HepG2 (cell line): ENCODE data around the gene GNMT. TPM values are rescaled to one million over a fixed set of nuclear protein-coding genes. Genes with fewer than 3 reads are reported as not detected.

Source experiments
- DMAP1 ChIP-seq: IDR thresholded peaks from 2 replicates; pipeline ENCODE4 v1.6.1; 2016
- ETV6 ChIP-seq: sonication (generic); formaldehyde crosslinking; conservative IDR thresholded peaks from 2 replicates; pipeline ENCODE4 v1.4.0; 2020; ENCODE audit warnings: missing genetic modification reagents
- GATAD1 ChIP-seq: IDR thresholded peaks from 2 replicates; pipeline ENCODE4 v1.6.1; 2016; ENCODE audit warnings: missing genetic modification reagents, missing compliant biosample characterization
- KAT2B ChIP-seq: fragments of 150-350 bp; IDR thresholded peaks from 2 replicates; pipeline ENCODE4 v1.6.1; 2014; ENCODE audit warnings: low read depth, low read length, borderline replicate concordance
- LCORL ChIP-seq, 2 experiments: fragments of 450-650 bp in 1 of 2; sonication (generic) in 1 of 2; formaldehyde crosslinking in 1 of 2; IDR thresholded peaks; 2 replicates each; pipeline versions ENCODE4 v1.5.0 to v1.6.1; 2017 to 2020; ENCODE audit warnings: antibody characterized with exemption in 1 of 2, missing genetic modification reagents in 1 of 2
- MEIS1 ChIP-seq: sonication (generic); formaldehyde crosslinking; IDR thresholded peaks from 2 replicates; pipeline ENCODE4 v1.9.0; 2021; ENCODE audit warnings: mild to moderate bottlenecking, missing genetic modification reagents, moderate library complexity, borderline replicate concordance
- MIXL1 ChIP-seq: IDR thresholded peaks from 2 replicates; pipeline ENCODE4 v1.6.1; 2016
- NFE2 ChIP-seq: sonication (generic); formaldehyde crosslinking; IDR thresholded peaks from 2 replicates; pipeline ENCODE4 v1.4.0; 2020; ENCODE audit warnings: missing genetic modification reagents
- NR2F1 ChIP-seq, 2 experiments: fragments of 450-650 bp in 1 of 2; formaldehyde crosslinking in 1 of 2; IDR thresholded peaks; 2 replicates each; pipeline versions ENCODE4 v1.5.0 to v1.6.1; 2016 to 2020; ENCODE audit warnings: mild to moderate bottlenecking in 1 of 2, missing compliant biosample characterization in 1 of 2, missing genetic modification reagents in 1 of 2, moderate library complexity in 1 of 2
- POLR2A ChIP-seq, 2 experiments: IDR thresholded peaks; 2 replicates each; pipeline ENCODE4 v1.6.1; 2011; ENCODE audit warnings: low read depth in 2 of 2, low read length in 2 of 2, mild to moderate bottlenecking in 1 of 2, moderate library complexity in 1 of 2; ENCODE audit not compliant: insufficient read depth in 1 of 2
- RARA ChIP-seq: IDR thresholded peaks from 2 replicates; pipeline ENCODE4 v1.6.1; 2016; ENCODE audit warnings: missing genetic modification reagents, missing compliant biosample characterization
- ZBTB3 ChIP-seq: sonication (generic); formaldehyde crosslinking; IDR thresholded peaks from 2 replicates; pipeline ENCODE4 v1.4.0; 2020; ENCODE audit warnings: low read depth, mild to moderate bottlenecking, moderate library complexity, missing genetic modification reagents, borderline replicate concordance
- ZNF34 ChIP-seq: sonication (generic); formaldehyde crosslinking; IDR thresholded peaks from 2 replicates; pipeline ENCODE4 v1.4.0; 2020; ENCODE audit warnings: mild to moderate bottlenecking, missing genetic modification reagents, borderline replicate concordance
- ZNF350 ChIP-seq: sonication (generic); formaldehyde crosslinking; IDR thresholded peaks from 2 replicates; pipeline ENCODE4 v1.4.0; 2020; ENCODE audit warnings: mild to moderate bottlenecking, low read depth, missing genetic modification reagents, borderline replicate concordance
- ZNF775 ChIP-seq: sonication (generic); formaldehyde crosslinking; IDR thresholded peaks from 2 replicates; pipeline ENCODE4 v1.4.0; 2020; ENCODE audit warnings: missing genetic modification reagents, mild to moderate bottlenecking, moderate library complexity, borderline replicate concordance
- ZNF879 ChIP-seq: sonication (generic); formaldehyde crosslinking; IDR thresholded peaks from 2 replicates; pipeline ENCODE4 v1.8.1; 2023; ENCODE audit warnings: missing genetic modification reagents
- polyA plus RNA-seq, 8 experiments: library from polyadenylated mRNA; depleted of rRNA in 3 of 8; stranded (reverse) in 7 of 8; unstranded in 1 of 8; fragments of >200 nt; fragmentation: Illumina TruSeq in 4 of 8; extraction: Trizol in 4 of 8; gene quantifications; 2 replicates each; pipeline versions ENCODE4 v1.2.1 to v1.2.3, GENCODE V29; 2011 to 2016; ENCODE audit warnings: low read depth in 4 of 8, missing spikeins in 1 of 8, mixed read lengths in 1 of 8; ENCODE audit not compliant: insufficient read depth in 1 of 8
- total RNA-seq, 5 experiments: library from RNA; depleted of rRNA; stranded (reverse); fragments of >200 nt; fragmentation: Illumina TruSeq; extraction: Trizol; gene quantifications; 2 replicates each; pipeline ENCODE4 v1.2.3, GENCODE V29; 2016; ENCODE audit warnings: low read depth in 1 of 5
- TF ChIP-seq, protein P1 (sequence below): sonication (generic); formaldehyde crosslinking; IDR thresholded peaks from 2 replicates; pipeline ENCODE4 v1.8.0; 2022; ENCODE audit warnings: mild to moderate bottlenecking, missing genetic modification reagents, moderate library complexity
- TF ChIP-seq, protein P2 (sequence below): IDR thresholded peaks from 2 replicates; pipeline ENCODE4 v1.6.1; 2012; ENCODE audit warnings: low read depth, low read length, improper control_type of control experiment
- TF ChIP-seq, protein P3 (sequence below): sonication (generic); formaldehyde crosslinking; IDR thresholded peaks from 2 replicates; pipeline ENCODE4 v1.8.0; 2022; ENCODE audit warnings: mild to moderate bottlenecking, missing genetic modification reagents
- TF ChIP-seq, protein P4 (sequence below): sonication (generic); formaldehyde crosslinking; IDR thresholded peaks from 2 replicates; pipeline ENCODE4 v1.4.0; 2020; ENCODE audit warnings: missing genetic modification reagents
- TF ChIP-seq, protein P5 (sequence below): sonication (generic); formaldehyde crosslinking; IDR thresholded peaks from 2 replicates; pipeline ENCODE4 v1.5.0; 2020; ENCODE audit warnings: missing genetic modification reagents
- TF ChIP-seq, protein P6 (sequence below): sonication (generic); formaldehyde crosslinking; conservative IDR thresholded peaks from 2 replicates; pipeline ENCODE4 v1.8.0; 2022; ENCODE audit warnings: missing genetic modification reagents

The GNMT gene
- total and polyA plus RNA-seq, 2 of the 13 experiments (the other 11 are each of a cell fraction or from before 2014, with no cell fraction given), result 2.8 to 7.0 TPM

DNA sequence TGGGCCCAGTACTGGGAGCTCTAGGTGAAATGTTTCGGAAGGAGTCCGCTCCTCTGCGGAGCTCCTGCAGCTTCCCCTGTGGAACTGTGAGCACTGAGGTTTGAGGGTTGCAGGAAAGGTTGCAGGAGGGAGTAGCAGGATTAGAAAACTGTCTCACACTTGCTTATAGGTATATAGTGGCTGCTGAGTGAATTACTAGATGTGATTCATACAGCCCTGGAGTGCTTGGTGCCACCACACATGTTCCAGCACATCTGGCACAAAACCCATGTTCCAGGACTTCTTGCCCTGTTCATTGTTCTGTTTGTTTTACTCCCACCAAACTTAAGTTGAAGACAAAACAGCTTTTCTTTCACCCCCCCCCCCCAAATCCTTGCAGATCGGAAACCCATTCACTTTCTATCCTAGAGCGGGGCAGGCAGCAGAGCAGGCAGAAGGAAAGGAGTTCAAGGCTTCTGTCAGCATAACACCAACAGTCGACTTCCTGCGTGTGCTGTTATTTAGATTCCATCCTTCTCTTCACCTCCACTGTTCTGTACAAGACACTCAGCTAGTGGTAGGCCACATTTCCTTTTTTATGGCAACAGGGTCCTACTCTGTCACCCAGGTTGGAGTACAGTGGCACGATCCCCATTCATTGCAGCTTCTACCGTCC is 19.1 kb downstream of the GNMT start (continued):
- TF ChIP-seq LCORL (IDR thresholded peaks at IDR 0.05) (no peak), LCORL (CRISPR knock-in tag; IDR thresholded peaks at IDR 0.05) (peak; percentile 52; the same call in 1 of the 2 replicates), KAT2B (no peak), MEIS1 (CRISPR knock-in tag) (peak; percentile 18; the same call in 1 of the 2 replicates), ZNF879 (CRISPR knock-in tag) (0 out of 2 replicates have a peak, but pooled peaks have one; percentile 28), ZNF350 (CRISPR knock-in tag) (peak; percentile 61; the same call in 1 of the 2 replicates), ETV6 (CRISPR knock-in tag) (no peak), POLR2A (IDR thresholded peaks at IDR 0.05; ENCODE audit: insufficient read depth in 1 of 2, low read depth in 2 of 2, low read length in 2 of 2) (no peak), RARA (CRISPR knock-in tag) (no peak), GATAD1 (CRISPR knock-in tag) (no peak), MIXL1 (no peak), NR2F1 (CRISPR knock-in tag; IDR thresholded peaks at IDR 0.05) (0 out of 4 replicates have a peak, but pooled peaks of 1 of the 2 experiments have one; percentile 1), DMAP1 (peak; percentile 36), ZNF34 (no peak), NFE2 (CRISPR knock-in tag) (no peak), ZBTB3 (CRISPR knock-in tag) (no peak), ZNF775 (CRISPR knock-in tag) (no peak)
- TF ChIP-seq, protein P1, sequence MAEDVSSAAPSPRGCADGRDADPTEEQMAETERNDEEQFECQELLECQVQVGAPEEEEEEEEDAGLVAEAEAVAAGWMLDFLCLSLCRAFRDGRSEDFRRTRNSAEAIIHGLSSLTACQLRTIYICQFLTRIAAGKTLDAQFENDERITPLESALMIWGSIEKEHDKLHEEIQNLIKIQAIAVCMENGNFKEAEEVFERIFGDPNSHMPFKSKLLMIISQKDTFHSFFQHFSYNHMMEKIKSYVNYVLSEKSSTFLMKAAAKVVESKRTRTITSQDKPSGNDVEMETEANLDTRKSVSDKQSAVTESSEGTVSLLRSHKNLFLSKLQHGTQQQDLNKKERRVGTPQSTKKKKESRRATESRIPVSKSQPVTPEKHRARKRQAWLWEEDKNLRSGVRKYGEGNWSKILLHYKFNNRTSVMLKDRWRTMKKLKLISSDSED, result no peak
- TF ChIP-seq, protein P2, sequence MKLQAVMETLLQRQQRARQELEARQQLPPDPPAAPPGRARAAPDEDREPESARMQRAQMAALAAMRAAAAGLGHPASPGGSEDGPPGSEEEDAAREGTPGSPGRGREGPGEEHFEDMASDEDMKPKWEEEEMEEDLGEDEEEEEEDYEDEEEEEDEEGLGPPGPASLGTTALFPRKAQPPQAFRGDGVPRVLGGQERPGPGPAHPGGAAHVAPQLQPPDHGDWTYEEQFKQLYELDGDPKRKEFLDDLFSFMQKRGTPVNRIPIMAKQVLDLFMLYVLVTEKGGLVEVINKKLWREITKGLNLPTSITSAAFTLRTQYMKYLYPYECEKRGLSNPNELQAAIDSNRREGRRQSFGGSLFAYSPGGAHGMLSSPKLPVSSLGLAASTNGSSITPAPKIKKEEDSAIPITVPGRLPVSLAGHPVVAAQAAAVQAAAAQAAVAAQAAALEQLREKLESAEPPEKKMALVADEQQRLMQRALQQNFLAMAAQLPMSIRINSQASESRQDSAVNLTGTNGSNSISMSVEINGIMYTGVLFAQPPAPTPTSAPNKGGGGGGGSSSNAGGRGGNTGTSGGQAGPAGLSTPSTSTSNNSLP, result peak; percentile 2; the same call in 1 of the 2 replicates
- TF ChIP-seq, protein P3, sequence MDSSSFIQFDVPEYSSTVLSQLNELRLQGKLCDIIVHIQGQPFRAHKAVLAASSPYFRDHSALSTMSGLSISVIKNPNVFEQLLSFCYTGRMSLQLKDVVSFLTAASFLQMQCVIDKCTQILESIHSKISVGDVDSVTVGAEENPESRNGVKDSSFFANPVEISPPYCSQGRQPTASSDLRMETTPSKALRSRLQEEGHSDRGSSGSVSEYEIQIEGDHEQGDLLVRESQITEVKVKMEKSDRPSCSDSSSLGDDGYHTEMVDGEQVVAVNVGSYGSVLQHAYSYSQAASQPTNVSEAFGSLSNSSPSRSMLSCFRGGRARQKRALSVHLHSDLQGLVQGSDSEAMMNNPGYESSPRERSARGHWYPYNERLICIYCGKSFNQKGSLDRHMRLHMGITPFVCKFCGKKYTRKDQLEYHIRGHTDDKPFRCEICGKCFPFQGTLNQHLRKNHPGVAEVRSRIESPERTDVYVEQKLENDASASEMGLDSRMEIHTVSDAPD (CRISPR knock-in tag), result no peak
- TF ChIP-seq, protein P4, sequence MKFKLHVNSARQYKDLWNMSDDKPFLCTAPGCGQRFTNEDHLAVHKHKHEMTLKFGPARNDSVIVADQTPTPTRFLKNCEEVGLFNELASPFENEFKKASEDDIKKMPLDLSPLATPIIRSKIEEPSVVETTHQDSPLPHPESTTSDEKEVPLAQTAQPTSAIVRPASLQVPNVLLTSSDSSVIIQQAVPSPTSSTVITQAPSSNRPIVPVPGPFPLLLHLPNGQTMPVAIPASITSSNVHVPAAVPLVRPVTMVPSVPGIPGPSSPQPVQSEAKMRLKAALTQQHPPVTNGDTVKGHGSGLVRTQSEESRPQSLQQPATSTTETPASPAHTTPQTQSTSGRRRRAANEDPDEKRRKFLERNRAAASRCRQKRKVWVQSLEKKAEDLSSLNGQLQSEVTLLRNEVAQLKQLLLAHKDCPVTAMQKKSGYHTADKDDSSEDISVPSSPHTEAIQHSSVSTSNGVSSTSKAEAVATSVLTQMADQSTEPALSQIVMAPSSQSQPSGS (CRISPR knock-in tag), result no peak
- TF ChIP-seq, protein P5, sequence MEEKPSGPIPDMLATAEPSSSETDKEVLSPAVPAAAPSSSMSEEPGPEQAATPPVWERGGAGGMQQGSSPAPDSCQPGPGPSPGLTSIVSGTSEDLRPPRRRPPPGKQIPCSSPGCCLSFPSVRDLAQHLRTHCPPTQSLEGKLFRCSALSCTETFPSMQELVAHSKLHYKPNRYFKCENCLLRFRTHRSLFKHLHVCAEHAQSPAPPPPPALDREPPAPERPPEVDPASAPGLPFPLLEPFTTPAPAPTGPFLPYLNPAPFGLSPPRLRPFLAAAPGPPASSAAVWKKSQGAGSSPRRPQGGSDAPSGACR (CRISPR knock-in tag), result no peak
- TF ChIP-seq, protein P6, sequence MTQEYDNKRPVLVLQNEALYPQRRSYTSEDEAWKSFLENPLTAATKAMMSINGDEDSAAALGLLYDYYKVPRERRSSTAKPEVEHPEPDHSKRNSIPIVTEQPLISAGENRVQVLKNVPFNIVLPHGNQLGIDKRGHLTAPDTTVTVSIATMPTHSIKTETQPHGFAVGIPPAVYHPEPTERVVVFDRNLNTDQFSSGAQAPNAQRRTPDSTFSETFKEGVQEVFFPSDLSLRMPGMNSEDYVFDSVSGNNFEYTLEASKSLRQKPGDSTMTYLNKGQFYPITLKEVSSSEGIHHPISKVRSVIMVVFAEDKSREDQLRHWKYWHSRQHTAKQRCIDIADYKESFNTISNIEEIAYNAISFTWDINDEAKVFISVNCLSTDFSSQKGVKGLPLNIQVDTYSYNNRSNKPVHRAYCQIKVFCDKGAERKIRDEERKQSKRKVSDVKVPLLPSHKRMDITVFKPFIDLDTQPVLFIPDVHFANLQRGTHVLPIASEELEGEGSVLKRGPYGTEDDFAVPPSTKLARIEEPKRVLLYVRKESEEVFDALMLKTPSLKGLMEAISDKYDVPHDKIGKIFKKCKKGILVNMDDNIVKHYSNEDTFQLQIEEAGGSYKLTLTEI (CRISPR knock-in tag), result no peak
